HepG2 (cell line): ENCODE results near the gene RPA1. TPM values are rescaled to one million over a fixed set of nuclear protein-coding genes. Genes with fewer than 3 reads are reported as not detected.

Experiments
- ATAC-seq: fragments of 200-7000 bp; cut with Tn5 transposase; 3 replicates; pipeline ENCODE4 v1.9.1; 2020; ENCODE audit warnings: mild to moderate bottlenecking, moderate library complexity
- BruUV-seq: library from RNA; stranded (reverse); fragments of 400-500 nt; replicated peaks from 2 replicates; lab custom pipeline; 2021; lab: Mats Ljungman, UMichigan
- CTCF ChIA-PET: fragments of 300-600 bp; formaldehyde crosslinking; extraction: SDS; loops from one replicate; lab custom pipeline; 2021; ENCODE audit warnings: low total read pairs, inconsistent platforms, low intra/inter-chr PET ratio; lab: Yijun Ruan, JAX
- POLR2A ChIA-PET: fragments of 350-600 bp; sonication (Branson Sonifier 250); formaldehyde crosslinking; loops from one replicate; lab custom pipeline; 2020; ENCODE audit warnings: antibody characterized with exemption, inconsistent platforms; lab: Yijun Ruan, JAX
- DNase-seq: peaks from one replicate; pipeline ENCODE4 v3.0.0-alpha.2; 2015; ENCODE audit warnings: low spot score
- FAIRE-seq: peaks from 3 replicates; lab custom pipeline; 2011; peaks lifted over from hg19 to GRCh38; lab: Jason Lieb, UNC
- H2AFZ ChIP-seq: one replicate; pipeline ENCODE4 v1.6.1; 2011; ENCODE audit warnings: low read length, inconsistent platforms
- H3K27ac ChIP-seq: fragments of 300-600 bp; 3 replicates; pipeline ENCODE4 v1.8.0; 2011; ENCODE audit warnings: mixed run types, mild to moderate bottlenecking, mixed read lengths, low read length, inconsistent platforms; ENCODE audit not compliant: insufficient read depth; ENCODE audit errors: extremely low read length
- H3K27me3 ChIP-seq, 2 experiments: fragments of 200-600 bp in 1 of 2; 2 replicates in 1 of 2; 3 replicates in 1 of 2; pipeline versions ENCODE4 v1.6.0 to v1.8.0; 2011; ENCODE audit warnings: low read length in 2 of 2, mild to moderate bottlenecking in 2 of 2, moderate library complexity in 2 of 2, inconsistent platforms in 1 of 2; ENCODE audit not compliant: insufficient read depth in 2 of 2, control insufficient read depth in 1 of 2
- H3K36me3 ChIP-seq, 2 experiments: fragments of 200-600 bp in 1 of 2; replicated peaks in 1 of 2; 2 replicates in 1 of 2; 3 replicates in 1 of 2; pipeline versions ENCODE4 v1.5.1 to v1.8.0; 2011; ENCODE audit warnings: low read length in 2 of 2, inconsistent platforms in 1 of 2; ENCODE audit not compliant: insufficient read depth in 2 of 2, control insufficient read depth in 1 of 2
- H3K4me1 ChIP-seq: 2 replicates; pipeline ENCODE4 v1.5.1; 2012; ENCODE audit warnings: low read length, inconsistent platforms; ENCODE audit not compliant: insufficient read depth
- H3K4me2 ChIP-seq: 2 replicates; pipeline ENCODE4 v1.6.0; 2011; ENCODE audit warnings: low read depth, low read length, inconsistent platforms
- H3K4me3 ChIP-seq, 3 experiments: fragments of 200-600 bp in 1 of 3; sonication (generic), shearing (Covaris generic) in 1 of 3; replicated peaks in 1 of 3; 2 replicates each; pipeline ENCODE4 v1.5.1; 2011 to 2016; ENCODE audit warnings: low read length in 3 of 3, inconsistent platforms in 2 of 3, low read depth in 2 of 3, mild to moderate bottlenecking in 2 of 3, control low read depth in 1 of 3, mixed read lengths in 1 of 3; ENCODE audit not compliant: insufficient read depth in 1 of 3
- H3K79me2 ChIP-seq: one replicate; pipeline ENCODE4 v1.6.1; 2011; ENCODE audit warnings: low read length, inconsistent platforms; ENCODE audit not compliant: insufficient read depth
- H3K9ac ChIP-seq: 2 replicates; pipeline ENCODE4 v1.6.0; 2011; ENCODE audit warnings: mild to moderate bottlenecking, low read depth, low read length, inconsistent platforms; ENCODE audit not compliant: insufficient read depth
- H3K9me3 ChIP-seq: 2 replicates; pipeline ENCODE4 v1.5.1; 2012; ENCODE audit warnings: mild to moderate bottlenecking, low read length
- H4K20me1 ChIP-seq: 2 replicates; pipeline ENCODE4 v1.6.0; 2011; ENCODE audit warnings: inconsistent platforms, mild to moderate bottlenecking, low read length, moderate library complexity; ENCODE audit not compliant: insufficient read depth
- CEBPB ChIP-seq: IDR thresholded peaks from 2 replicates; pipeline ENCODE4 v1.6.1; 2011; ENCODE audit warnings: low read depth, low read length, improper control_type of control experiment, borderline replicate concordance
- FOXO4 ChIP-seq: sonication (generic); formaldehyde crosslinking; conservative IDR thresholded peaks from 2 replicates; pipeline ENCODE4 v1.8.1; 2023; ENCODE audit warnings: missing genetic modification reagents
- MIER2 ChIP-seq: IDR thresholded peaks from 2 replicates; pipeline ENCODE4 v1.6.1; 2016; ENCODE audit warnings: missing biosample characterization, missing genetic modification reagents
- MTA3 ChIP-seq: sonication (generic); formaldehyde crosslinking; IDR thresholded peaks from 2 replicates; pipeline ENCODE4 v1.4.0; 2020; ENCODE audit warnings: missing genetic modification reagents
- RXRA ChIP-seq: sonication (generic); formaldehyde crosslinking; IDR thresholded peaks from 2 replicates; pipeline ENCODE4 v1.5.1; 2020; ENCODE audit warnings: missing genetic modification reagents
- SETDB1 ChIP-seq: sonication (generic); formaldehyde crosslinking; IDR thresholded peaks from 2 replicates; pipeline ENCODE4 v1.5.1; 2020; ENCODE audit warnings: missing genetic modification reagents, mild to moderate bottlenecking, borderline replicate concordance
- ZBTB38 ChIP-seq: sonication (generic); formaldehyde crosslinking; IDR thresholded peaks from 2 replicates; pipeline ENCODE4 v1.5.1; 2020; ENCODE audit warnings: mild to moderate bottlenecking, missing genetic modification reagents
- ZNF124 ChIP-seq: sonication (generic); formaldehyde crosslinking; IDR thresholded peaks from 2 replicates; pipeline ENCODE4 v1.4.0; 2020; ENCODE audit warnings: missing genetic modification reagents
- ZNF224 ChIP-seq: sonication (generic); formaldehyde crosslinking; IDR thresholded peaks from 2 replicates; pipeline ENCODE4 v1.5.0; 2020; ENCODE audit warnings: mild to moderate bottlenecking, missing genetic modification reagents
- ZNF331 ChIP-seq: sonication (generic); formaldehyde crosslinking; IDR thresholded peaks from 2 replicates; pipeline ENCODE4 v1.4.0; 2020; ENCODE audit warnings: missing genetic modification reagents
- ZNF777 ChIP-seq: sonication (generic); formaldehyde crosslinking; IDR thresholded peaks from 2 replicates; pipeline ENCODE4 v1.4.0; 2020; ENCODE audit warnings: missing genetic modification reagents
- ZNF879 ChIP-seq: sonication (generic); formaldehyde crosslinking; IDR thresholded peaks from 2 replicates; pipeline ENCODE4 v1.8.1; 2023; ENCODE audit warnings: missing genetic modification reagents
- ZSCAN20 ChIP-seq: sonication (generic); formaldehyde crosslinking; IDR thresholded peaks from 2 replicates; pipeline ENCODE4 v1.4.0; 2020; ENCODE audit warnings: missing genetic modification reagents, mild to moderate bottlenecking, borderline replicate concordance
- WGBS: methylation state at CpG from one replicate; pipeline ENCODE4 v1.1.6; 2017; ENCODE audit warnings: low lambda C conversion rate; 5-methylcytosine and 5-hydroxymethylcytosine counted together
- in situ Hi-C: cut with HindIII; loops from 2 replicates; pipeline ENCODE4 v1.10.0; 2017; ENCODE audit warnings: low pct_unique_long_range_greater_than_20kb; ENCODE audit not compliant: extremely low pct_ligation_motif_present
- intact Hi-C: fragments of 100-400 bp; cut with micrococcal nuclease; formaldehyde crosslinking; loops from one replicate; pipeline ENCODE4 v1.10.0; 2022; ENCODE audit not compliant: unreplicated experiment
- polyA plus RNA-seq, 8 experiments: library from polyadenylated mRNA; depleted of rRNA in 3 of 8; stranded (reverse) in 7 of 8; unstranded in 1 of 8; fragments of >200 nt; fragmentation: Illumina TruSeq in 4 of 8; extraction: Trizol in 4 of 8; gene quantifications; 2 replicates each; pipeline versions ENCODE4 v1.2.1 to v1.2.3, GENCODE V29; 2011 to 2016; ENCODE audit warnings: low read depth in 4 of 8, missing spikeins in 1 of 8, mixed read lengths in 1 of 8; ENCODE audit not compliant: insufficient read depth in 1 of 8
- total RNA-seq, 5 experiments: library from RNA; depleted of rRNA; stranded (reverse); fragments of >200 nt; fragmentation: Illumina TruSeq; extraction: Trizol; gene quantifications; 2 replicates each; pipeline ENCODE4 v1.2.3, GENCODE V29; 2016; ENCODE audit warnings: low read depth in 1 of 5
- TF ChIP-seq, protein P1 (sequence below): sonication (generic); formaldehyde crosslinking; IDR thresholded peaks from 2 replicates; pipeline ENCODE4 v1.5.0; 2020; ENCODE audit warnings: missing genetic modification reagents
- TF ChIP-seq, protein P2 (sequence below): IDR thresholded peaks from 2 replicates; pipeline ENCODE4 v1.6.1; 2018; ENCODE audit warnings: missing genetic modification reagents
- TF ChIP-seq, protein P3 (sequence below): sonication (generic); formaldehyde crosslinking; IDR thresholded peaks from 2 replicates; pipeline ENCODE4 v1.9.0; 2021; ENCODE audit warnings: missing genetic modification reagents, mild to moderate bottlenecking, borderline replicate concordance

The RPA1 gene
- total and polyA plus RNA-seq, 2 of the 13 experiments (the other 11 are each of a cell fraction or from before 2014, with no cell fraction given): 13.9 to 37.6 TPM

DNA sequence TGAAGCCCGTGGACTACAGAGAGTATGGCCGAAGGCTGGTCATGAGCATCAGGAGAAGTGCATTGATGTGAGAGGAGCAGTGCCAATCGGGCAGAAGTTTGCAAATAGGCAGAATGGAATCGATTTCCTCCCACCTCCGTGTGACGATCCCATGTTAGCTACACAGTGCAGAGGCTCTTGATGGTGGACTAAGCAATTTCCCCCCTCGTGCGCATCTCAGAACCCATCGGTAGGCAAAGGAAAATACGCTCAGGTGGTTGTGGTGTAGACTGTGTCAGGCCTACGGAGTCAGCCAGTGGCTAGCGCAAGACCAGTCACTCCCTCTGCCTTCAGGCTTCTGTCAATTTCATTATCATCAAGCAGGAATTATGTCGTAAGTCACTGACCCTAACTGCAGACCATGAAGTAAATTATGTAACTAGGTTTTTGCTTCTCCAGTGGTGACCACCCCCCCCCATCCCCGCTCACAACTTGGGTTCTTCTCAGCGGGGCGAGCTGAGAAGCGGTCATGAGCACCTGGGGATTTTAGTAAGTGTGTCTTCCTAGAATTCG lies 67.4 kb downstream of the RPA1 start:
- Histone ChIP-seq H3K9me3 (no peaks in the 10 kb centered on the region), H3K4me3 (no peak overlapping the region), H3K4me1 (peaks cover 17% of the 10 kb centered on the region), H3K36me3 (peaks cover 6 to 43% of the 10 kb centered on the region in 2 experiments), H3K27me3 (no peaks in the 10 kb centered on the region), H4K20me1 (no peaks in the 10 kb centered on the region), H3K9ac (no peak overlapping the region), H3K4me2 (no peak overlapping the region; the same call in 1 of the 2 replicates), H2AFZ (no peak overlapping the region), H3K79me2 (no peaks in the 10 kb centered on the region), H3K27ac (no peak overlapping the region)
- FAIRE-seq (no peak), DNase-seq (no peak), ATAC-seq (no peak)
- POLR2A ChIA-PET: no interaction called here
- WGBS: 90% methylated on average over 18 of the region's 18 CpGs
- in situ Hi-C loops: no loop called here
- TF ChIP-seq ZNF224 (CRISPR knock-in tag) (0 out of 2 replicates have a peak, but pooled peaks have one; percentile 30), ZBTB38 (CRISPR knock-in tag) (0 out of 2 replicates have a peak, but pooled peaks have one; percentile 19), MIER2 (CRISPR knock-in tag) (no peak), ZSCAN20 (CRISPR knock-in tag) (no peak), CEBPB (peak; percentile 14; the same call in 1 of the 2 replicates), MTA3 (CRISPR knock-in tag) (no peak), RXRA (CRISPR knock-in tag) (0 out of 2 replicates have a peak, but pooled peaks have one; percentile 8)
- TF ChIP-seq, protein P1, sequence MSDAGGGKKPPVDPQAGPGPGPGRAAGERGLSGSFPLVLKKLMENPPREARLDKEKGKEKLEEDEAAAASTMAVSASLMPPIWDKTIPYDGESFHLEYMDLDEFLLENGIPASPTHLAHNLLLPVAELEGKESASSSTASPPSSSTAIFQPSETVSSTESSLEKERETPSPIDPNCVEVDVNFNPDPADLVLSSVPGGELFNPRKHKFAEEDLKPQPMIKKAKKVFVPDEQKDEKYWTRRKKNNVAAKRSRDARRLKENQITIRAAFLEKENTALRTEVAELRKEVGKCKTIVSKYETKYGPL (CRISPR knock-in tag): no peak
- no TSS peak for BruUV-seq
- CTCF ChIA-PET: no interaction called here
- intact Hi-C loops: no loop called here

DNA sequence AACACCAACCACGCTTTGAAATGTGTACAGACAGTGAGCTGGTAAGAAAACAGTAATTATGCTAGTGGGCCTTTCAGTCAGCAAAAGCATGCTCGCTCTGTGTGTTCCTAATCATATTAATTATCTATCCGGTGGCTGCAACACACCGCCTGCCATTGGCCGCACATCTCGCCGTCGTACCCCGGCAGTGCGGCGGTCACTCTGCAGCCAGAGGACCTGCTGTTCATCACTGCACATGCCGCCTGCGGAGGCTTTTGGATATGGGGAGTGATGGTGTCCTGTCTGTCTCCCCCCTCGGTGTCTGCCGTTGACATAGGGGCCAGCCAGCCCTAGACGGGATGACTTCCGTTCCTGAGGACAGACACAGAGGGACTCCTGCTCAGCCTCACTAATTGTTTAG lies 68.5 kb downstream of the RPA1 start:
- BruUV-seq: no TSS peak
- TF ChIP-seq ZNF124 (CRISPR knock-in tag): no peak
- TF ChIP-seq, protein P2, sequence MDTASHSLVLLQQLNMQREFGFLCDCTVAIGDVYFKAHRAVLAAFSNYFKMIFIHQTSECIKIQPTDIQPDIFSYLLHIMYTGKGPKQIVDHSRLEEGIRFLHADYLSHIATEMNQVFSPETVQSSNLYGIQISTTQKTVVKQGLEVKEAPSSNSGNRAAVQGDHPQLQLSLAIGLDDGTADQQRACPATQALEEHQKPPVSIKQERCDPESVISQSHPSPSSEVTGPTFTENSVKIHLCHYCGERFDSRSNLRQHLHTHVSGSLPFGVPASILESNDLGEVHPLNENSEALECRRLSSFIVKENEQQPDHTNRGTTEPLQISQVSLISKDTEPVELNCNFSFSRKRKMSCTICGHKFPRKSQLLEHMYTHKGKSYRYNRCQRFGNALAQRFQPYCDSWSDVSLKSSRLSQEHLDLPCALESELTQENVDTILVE: no peak
- TF ChIP-seq SETDB1 (CRISPR knock-in tag): no peak
- TF ChIP-seq ZNF879: no peak
- TF ChIP-seq FOXO4 (CRISPR knock-in tag): no peak
- no peak for TF ChIP-seq ZNF777
- TF ChIP-seq, protein P3, sequence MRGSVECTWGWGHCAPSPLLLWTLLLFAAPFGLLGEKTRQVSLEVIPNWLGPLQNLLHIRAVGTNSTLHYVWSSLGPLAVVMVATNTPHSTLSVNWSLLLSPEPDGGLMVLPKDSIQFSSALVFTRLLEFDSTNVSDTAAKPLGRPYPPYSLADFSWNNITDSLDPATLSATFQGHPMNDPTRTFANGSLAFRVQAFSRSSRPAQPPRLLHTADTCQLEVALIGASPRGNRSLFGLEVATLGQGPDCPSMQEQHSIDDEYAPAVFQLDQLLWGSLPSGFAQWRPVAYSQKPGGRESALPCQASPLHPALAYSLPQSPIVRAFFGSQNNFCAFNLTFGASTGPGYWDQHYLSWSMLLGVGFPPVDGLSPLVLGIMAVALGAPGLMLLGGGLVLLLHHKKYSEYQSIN (CRISPR knock-in tag): no peak
- no peak for TF ChIP-seq ZNF331 (CRISPR knock-in tag)

More for the DNA sequence above, 68.5 kb downstream of the RPA1 start:
- no peak for DNase-seq
- H4K20me1 ChIP-seq: no peaks in the 10 kb centered on the region
- POLR2A ChIA-PET: no interaction called here
- CTCF ChIA-PET: no interaction called here
- no peak overlapping the region for H3K4me2 ChIP-seq
- no peak overlapping the region for H3K9ac ChIP-seq
- 97% methylated on average over 17 of the region's 17 CpGs for WGBS
- in situ Hi-C loops (no loop called here), intact Hi-C loops (no loop called here)
- H3K4me1 ChIP-seq: peaks cover 17% of the 10 kb centered on the region
- peaks cover 6 to 33% of the 10 kb centered on the region in 2 experiments for H3K36me3 ChIP-seq
- H3K4me3 ChIP-seq: no peak overlapping the region
- H3K9me3 ChIP-seq: no peaks in the 10 kb centered on the region
- no peaks in the 10 kb centered on the region for H3K27me3 ChIP-seq
- H3K27ac ChIP-seq: no peak overlapping the region
- ATAC-seq: no peak
- H2AFZ ChIP-seq: no peak overlapping the region
- H3K79me2 ChIP-seq: no peaks in the 10 kb centered on the region
- FAIRE-seq: no peak
